ENCODE measurements around the gene MYPN.

The MYPN gene

DNA sequence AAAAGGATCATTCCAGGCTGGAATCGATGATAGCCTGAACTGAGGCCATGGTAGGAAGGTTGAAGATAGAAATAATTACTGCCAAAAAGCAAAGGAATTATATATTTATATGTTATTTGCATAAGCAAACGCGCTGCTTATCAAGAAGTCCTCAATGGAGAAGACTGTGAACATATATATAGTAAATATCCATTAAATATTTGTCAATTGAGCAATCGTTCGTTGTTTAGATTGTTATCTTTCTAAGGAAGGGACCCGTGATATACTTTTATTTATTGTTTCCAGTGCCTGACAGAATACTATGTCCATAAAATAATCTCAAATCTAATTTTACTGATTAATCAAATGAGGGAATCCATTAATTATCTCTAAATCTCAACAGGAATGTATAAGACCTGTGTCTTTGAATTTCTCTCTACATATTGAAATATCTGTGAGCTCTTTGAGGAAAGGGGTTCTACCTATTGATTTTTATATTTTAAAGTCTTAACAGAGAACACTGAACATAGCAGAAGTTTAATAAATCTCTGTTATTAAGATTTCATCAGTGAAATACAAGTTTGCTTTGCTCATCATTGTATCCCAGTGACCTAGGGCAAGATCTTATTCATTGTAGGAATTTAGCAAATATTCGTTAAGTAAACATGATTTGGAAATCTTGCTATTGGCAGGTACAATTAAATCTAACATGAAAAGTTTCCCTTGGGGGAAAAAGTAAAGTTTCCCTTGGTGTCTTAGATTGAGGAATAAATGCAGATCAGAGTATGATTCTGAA lies 22.2 kb upstream of the MYPN start:
- TF ChIP-seq POLR2A (IDR thresholded peaks at IDR 0.05; ENCODE audit: extremely low read depth, insufficient read length) (no peak), CTCF (IDR thresholded peaks at IDR 0.05; ENCODE audit: low read depth, low read length) (no peak), MYC (IDR thresholded peaks at IDR 0.05; ENCODE audit: low read depth, low read length) (no peak)
- TF ChIP-seq, protein P1, sequence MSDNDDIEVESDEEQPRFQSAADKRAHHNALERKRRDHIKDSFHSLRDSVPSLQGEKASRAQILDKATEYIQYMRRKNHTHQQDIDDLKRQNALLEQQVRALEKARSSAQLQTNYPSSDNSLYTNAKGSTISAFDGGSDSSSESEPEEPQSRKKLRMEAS (IDR thresholded peaks at IDR 0.05; ENCODE audit: low read depth, low read length), result no peak
- H3K4me3 ChIP-seq (ENCODE audit: low read depth, low read length), result no peak overlapping the region
- DNase-seq (ENCODE audit: low read depth), result no peak

DNA sequence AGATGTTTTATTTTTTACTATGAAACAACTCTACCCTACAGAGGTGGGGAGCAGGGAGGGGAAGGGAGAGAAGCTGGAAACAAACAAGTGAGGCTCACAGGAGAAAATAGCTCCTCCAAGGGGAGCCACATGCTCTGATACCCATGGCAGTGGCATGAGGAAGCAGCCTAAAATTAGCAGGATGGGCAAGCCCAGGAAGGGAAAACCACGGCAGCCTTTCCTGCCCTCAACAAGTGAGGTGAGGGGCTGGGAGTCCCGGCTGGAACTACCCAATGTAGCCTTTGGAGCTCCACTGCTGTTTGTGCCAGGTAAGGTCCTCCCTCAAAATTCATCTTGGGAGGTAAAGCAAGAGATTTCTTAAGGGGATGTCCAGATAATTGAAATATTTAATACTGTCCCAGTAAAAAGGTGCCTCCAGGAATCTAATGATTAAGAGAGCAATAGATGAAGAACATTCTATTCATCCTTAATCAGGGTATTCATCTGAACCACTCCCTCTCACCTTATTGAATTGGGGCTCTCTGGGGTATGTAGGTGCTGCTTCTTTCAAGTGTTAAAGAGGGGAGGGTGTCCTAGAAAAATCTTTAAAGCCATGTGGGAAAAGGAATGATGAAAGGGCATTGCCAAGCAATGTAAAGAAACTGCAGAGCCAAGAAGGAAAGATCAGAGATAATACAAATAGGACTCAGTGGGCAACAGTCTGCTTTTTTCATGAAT lies 21.4 kb upstream of the MYPN start:
- TF ChIP-seq POLR2A (IDR thresholded peaks at IDR 0.05; ENCODE audit: extremely low read depth, insufficient read length) (no peak), MYC (IDR thresholded peaks at IDR 0.05; ENCODE audit: low read depth, low read length) (no peak), CTCF (IDR thresholded peaks at IDR 0.05; ENCODE audit: low read depth, low read length) (no peak)
- TF ChIP-seq, protein P1 (IDR thresholded peaks at IDR 0.05; ENCODE audit: low read depth, low read length), result no peak
- no peak for DNase-seq (ENCODE audit: low read depth)
- H3K4me3 ChIP-seq (ENCODE audit: low read depth, low read length), result no peak overlapping the region

DNA sequence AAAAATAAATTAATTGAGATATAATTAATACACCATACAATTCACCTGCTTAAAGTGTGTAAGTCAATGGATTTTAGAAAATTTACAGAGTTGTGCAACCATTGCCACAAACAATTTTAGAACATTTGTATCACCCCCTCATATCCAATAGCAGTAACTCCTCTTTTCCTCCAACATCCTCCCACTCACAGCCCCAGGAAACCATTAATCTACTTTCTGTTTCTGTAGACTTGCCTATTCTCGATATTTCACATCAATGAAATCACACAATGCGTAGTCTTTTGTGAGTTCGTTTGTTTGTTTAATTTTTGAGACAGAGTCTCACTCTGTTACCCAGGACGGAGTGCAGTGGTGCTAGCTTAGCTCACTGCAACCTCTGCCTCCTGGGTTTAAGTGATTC lies 20.5 kb upstream of the MYPN start:
- TF ChIP-seq, protein P1 (IDR thresholded peaks at IDR 0.05; ENCODE audit: low read depth, low read length), result no peak
- TF ChIP-seq MYC (IDR thresholded peaks at IDR 0.05; ENCODE audit: low read depth, low read length) (no peak), POLR2A (IDR thresholded peaks at IDR 0.05; ENCODE audit: extremely low read depth, insufficient read length) (no peak), CTCF (IDR thresholded peaks at IDR 0.05; ENCODE audit: low read depth, low read length) (no peak)
- H3K4me3 ChIP-seq (ENCODE audit: low read depth, low read length), result no peak overlapping the region
- DNase-seq (ENCODE audit: low read depth), result peak; percentile 52

- TF ChIP-seq MYC (IDR thresholded peaks at IDR 0.05; ENCODE audit: low read depth, low read length), result no peak
- no peak for TF ChIP-seq CTCF (IDR thresholded peaks at IDR 0.05; ENCODE audit: low read depth, low read length)
- no peak for TF ChIP-seq POLR2A (IDR thresholded peaks at IDR 0.05; ENCODE audit: extremely low read depth, insufficient read length)
- TF ChIP-seq, protein P1 (IDR thresholded peaks at IDR 0.05; ENCODE audit: low read depth, low read length), result no peak
- no peak overlapping the region for H3K4me3 ChIP-seq (ENCODE audit: low read depth, low read length)
- DNase-seq (ENCODE audit: low read depth), result no peak
Measured at GRCh38 chr10:68090586-68090985, 18.7 kb upstream of the MYPN start.

- no peak overlapping the region for H3K4me3 ChIP-seq (ENCODE audit: low read depth, low read length)
- TF ChIP-seq CTCF (IDR thresholded peaks at IDR 0.05; ENCODE audit: low read depth, low read length) (no peak), MYC (IDR thresholded peaks at IDR 0.05; ENCODE audit: low read depth, low read length) (no peak)
- TF ChIP-seq, protein P1 (IDR thresholded peaks at IDR 0.05; ENCODE audit: low read depth, low read length), result no peak
- DNase-seq (ENCODE audit: low read depth), result no peak
Measured at GRCh38 chr10:68092512-68092911, 16.8 kb upstream of the MYPN start.
